DND-41 (cell line): ENCODE measurements around the gene MTOR.

Source experiments
- ATAC-seq: fragments of 200-7000 bp; cut with Tn5 transposase; 3 replicates; pipeline ENCODE4 v1.9.1; 2021; ENCODE audit warnings: low read depth; ENCODE audit not compliant: insufficient read depth
- DNase-seq: peaks from one replicate; pipeline ENCODE4 v3.0.0-alpha.2; 2020
- H2AFZ ChIP-seq: 2 replicates; pipeline ENCODE4 v1.6.0; 2012; ENCODE audit warnings: low read depth, low read length
- H3K27ac ChIP-seq: 2 replicates; pipeline ENCODE4 v1.5.1; 2012; ENCODE audit warnings: low read length, inconsistent platforms
- H3K27me3 ChIP-seq: fragments of 200-600 bp; sonication (generic); 2 replicates; pipeline ENCODE4 v1.6.0; 2012; ENCODE audit warnings: low read length, mild to moderate bottlenecking, inconsistent platforms; ENCODE audit not compliant: insufficient read depth, poor library complexity
- H3K36me3 ChIP-seq: 2 replicates; pipeline ENCODE4 v1.5.1; 2012; ENCODE audit warnings: low read length, inconsistent platforms; ENCODE audit not compliant: insufficient read depth
- H3K4me1 ChIP-seq: 2 replicates; pipeline ENCODE4 v1.5.1; 2012; ENCODE audit warnings: mild to moderate bottlenecking, low read length; ENCODE audit not compliant: insufficient read depth
- H3K4me2 ChIP-seq: 2 replicates; pipeline ENCODE4 v1.6.0; 2012; ENCODE audit warnings: mild to moderate bottlenecking, moderate library complexity, low read length, inconsistent platforms; ENCODE audit not compliant: insufficient read depth
- H3K4me3 ChIP-seq, 2 experiments: fragments of 200-600 bp in 1 of 2; shearing (Covaris generic) in 1 of 2; 2 replicates each; pipeline ENCODE4 v1.5.1; 2012 to 2016; ENCODE audit warnings: inconsistent platforms in 2 of 2, low read length in 2 of 2, mild to moderate bottlenecking in 2 of 2, low read depth in 1 of 2, moderate library complexity in 1 of 2
- H3K79me2 ChIP-seq: 2 replicates; pipeline ENCODE4 v1.6.0; 2012; ENCODE audit warnings: low read length, inconsistent platforms; ENCODE audit not compliant: insufficient read depth
- H3K9ac ChIP-seq: 2 replicates; pipeline ENCODE4 v1.6.0; 2012; ENCODE audit warnings: low read depth, mild to moderate bottlenecking, inconsistent platforms, low read length, moderate library complexity
- H3K9me3 ChIP-seq: 2 replicates; pipeline ENCODE4 v1.5.1; 2012; ENCODE audit warnings: low read length, moderate library complexity, mild to moderate bottlenecking, inconsistent platforms; ENCODE audit not compliant: insufficient read depth, severe bottlenecking
- H4K20me1 ChIP-seq: 2 replicates; pipeline ENCODE4 v1.6.0; 2012; ENCODE audit warnings: low read length; ENCODE audit not compliant: insufficient read depth
- CTCF ChIP-seq: IDR thresholded peaks from 2 replicates; pipeline ENCODE4 v1.5.1; 2012; ENCODE audit warnings: borderline replicate concordance, low read length, moderate library complexity, mild to moderate bottlenecking; ENCODE audit not compliant: poor library complexity, severe bottlenecking; ENCODE audit errors: extremely low read depth
- EZH2 ChIP-seq: IDR thresholded peaks from 3 replicates; pipeline ENCODE4 v1.6.1; 2012; ENCODE audit warnings: borderline replicate concordance, low read depth, mild to moderate bottlenecking, moderate library complexity, low read length, inconsistent platforms; ENCODE audit not compliant: severe bottlenecking

Gene MTOR

GRCh38 chr1:11215381-11216005 lies 46.9 kb downstream of the MTOR start:
- no peak for ATAC-seq
- Histone ChIP-seq H3K27me3 (no peaks in the 10 kb centered on the region), H3K36me3 (peaks cover 92% of the 10 kb centered on the region)

GRCh38 chr1:11214698-11215380 lies 47.5 kb downstream of the MTOR start:
- TF ChIP-seq CTCF, result no peak
- no peaks in the 10 kb centered on the region for H3K9me3 ChIP-seq
- peaks cover 93% of the 10 kb centered on the region for H3K36me3 ChIP-seq
- H3K27me3 ChIP-seq, result no peaks in the 10 kb centered on the region
- H3K79me2 ChIP-seq, result 0 out of 2 replicates have a peak, but pooled peaks cover 3% of the 10 kb centered on the region
- H2AFZ ChIP-seq, result no peak overlapping the region
- DNase-seq (no peak), ATAC-seq (no peak)
- H3K27ac ChIP-seq, result no peak overlapping the region
- H3K4me3 ChIP-seq, result no peak overlapping the region
- no peaks in the 10 kb centered on the region for H3K4me1 ChIP-seq
- H3K9ac ChIP-seq, result no peak overlapping the region
- H4K20me1 ChIP-seq, result no peaks in the 10 kb centered on the region
- no peak overlapping the region for H3K4me2 ChIP-seq

More at GRCh38 chr1:11215381-11216005, 46.9 kb downstream of the MTOR start:
- no peak overlapping the region for H3K27ac ChIP-seq
- no peak for TF ChIP-seq CTCF
- no peak overlapping the region for H2AFZ ChIP-seq
- H3K9me3 ChIP-seq, result no peaks in the 10 kb centered on the region
- 0 out of 2 replicates have a peak, but pooled peaks cover 3% of the 10 kb centered on the region for H3K79me2 ChIP-seq
- no peak for DNase-seq
- no peaks in the 10 kb centered on the region for H4K20me1 ChIP-seq
- H3K9ac ChIP-seq, result no peak overlapping the region
- H3K4me2 ChIP-seq, result no peak overlapping the region
- no peaks in the 10 kb centered on the region for H3K4me1 ChIP-seq
- H3K4me3 ChIP-seq, result no peak overlapping the region

GRCh38 chr1:11211925-11212587 lies 50.3 kb downstream of the MTOR start:
- ATAC-seq (no peak), DNase-seq (no peak)
- Histone ChIP-seq H3K9me3 (no peaks in the 10 kb centered on the region), H3K4me2 (no peak overlapping the region), H3K27ac (no peak overlapping the region), H4K20me1 (no peaks in the 10 kb centered on the region), H3K36me3 (peaks cover 95% of the 10 kb centered on the region), H3K9ac (no peak overlapping the region), H3K27me3 (no peaks in the 10 kb centered on the region), H3K4me3 (no peak overlapping the region), H3K79me2 (no peaks in the 10 kb centered on the region), H2AFZ (no peak overlapping the region), H3K4me1 (no peaks in the 10 kb centered on the region)
- TF ChIP-seq EZH2 (no peak), CTCF (no peak)
